ENCODE results near the gene DUSP5. TPM values are rescaled to one million over a fixed set of nuclear protein-coding genes. Genes with fewer than 3 reads are reported as not detected.

DUSP5 gene
- total RNA-seq, 4 donors from 2014 or later = 4.8 to 10.8 (median 8.1) TPM

DNA sequence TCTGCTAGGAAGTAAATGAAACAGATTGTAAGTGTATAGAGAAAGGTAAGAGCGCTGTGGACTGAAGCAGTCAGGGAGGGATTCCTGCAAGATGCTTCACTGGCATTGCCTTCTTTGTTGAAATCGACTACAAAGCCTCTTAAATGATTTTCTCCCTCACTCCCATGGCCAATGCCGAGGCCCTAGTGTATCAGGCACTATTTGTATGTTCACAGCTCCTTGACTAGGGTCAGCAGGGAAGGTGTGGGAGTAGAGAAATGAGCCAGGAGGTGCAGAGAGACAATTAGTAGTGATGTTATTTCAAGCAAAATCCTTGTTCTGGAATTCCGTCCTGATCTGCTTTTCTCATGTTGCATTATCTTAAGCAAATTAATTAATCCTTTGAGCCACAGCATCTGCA lies 22.9 kb upstream of the DUSP5 start:
- TF ChIP-seq, protein P1, sequence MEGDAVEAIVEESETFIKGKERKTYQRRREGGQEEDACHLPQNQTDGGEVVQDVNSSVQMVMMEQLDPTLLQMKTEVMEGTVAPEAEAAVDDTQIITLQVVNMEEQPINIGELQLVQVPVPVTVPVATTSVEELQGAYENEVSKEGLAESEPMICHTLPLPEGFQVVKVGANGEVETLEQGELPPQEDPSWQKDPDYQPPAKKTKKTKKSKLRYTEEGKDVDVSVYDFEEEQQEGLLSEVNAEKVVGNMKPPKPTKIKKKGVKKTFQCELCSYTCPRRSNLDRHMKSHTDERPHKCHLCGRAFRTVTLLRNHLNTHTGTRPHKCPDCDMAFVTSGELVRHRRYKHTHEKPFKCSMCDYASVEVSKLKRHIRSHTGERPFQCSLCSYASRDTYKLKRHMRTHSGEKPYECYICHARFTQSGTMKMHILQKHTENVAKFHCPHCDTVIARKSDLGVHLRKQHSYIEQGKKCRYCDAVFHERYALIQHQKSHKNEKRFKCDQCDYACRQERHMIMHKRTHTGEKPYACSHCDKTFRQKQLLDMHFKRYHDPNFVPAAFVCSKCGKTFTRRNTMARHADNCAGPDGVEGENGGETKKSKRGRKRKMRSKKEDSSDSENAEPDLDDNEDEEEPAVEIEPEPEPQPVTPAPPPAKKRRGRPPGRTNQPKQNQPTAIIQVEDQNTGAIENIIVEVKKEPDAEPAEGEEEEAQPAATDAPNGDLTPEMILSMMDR (IDR thresholded peaks at IDR 0.05; ENCODE audit: low read depth) = no peak

DNA sequence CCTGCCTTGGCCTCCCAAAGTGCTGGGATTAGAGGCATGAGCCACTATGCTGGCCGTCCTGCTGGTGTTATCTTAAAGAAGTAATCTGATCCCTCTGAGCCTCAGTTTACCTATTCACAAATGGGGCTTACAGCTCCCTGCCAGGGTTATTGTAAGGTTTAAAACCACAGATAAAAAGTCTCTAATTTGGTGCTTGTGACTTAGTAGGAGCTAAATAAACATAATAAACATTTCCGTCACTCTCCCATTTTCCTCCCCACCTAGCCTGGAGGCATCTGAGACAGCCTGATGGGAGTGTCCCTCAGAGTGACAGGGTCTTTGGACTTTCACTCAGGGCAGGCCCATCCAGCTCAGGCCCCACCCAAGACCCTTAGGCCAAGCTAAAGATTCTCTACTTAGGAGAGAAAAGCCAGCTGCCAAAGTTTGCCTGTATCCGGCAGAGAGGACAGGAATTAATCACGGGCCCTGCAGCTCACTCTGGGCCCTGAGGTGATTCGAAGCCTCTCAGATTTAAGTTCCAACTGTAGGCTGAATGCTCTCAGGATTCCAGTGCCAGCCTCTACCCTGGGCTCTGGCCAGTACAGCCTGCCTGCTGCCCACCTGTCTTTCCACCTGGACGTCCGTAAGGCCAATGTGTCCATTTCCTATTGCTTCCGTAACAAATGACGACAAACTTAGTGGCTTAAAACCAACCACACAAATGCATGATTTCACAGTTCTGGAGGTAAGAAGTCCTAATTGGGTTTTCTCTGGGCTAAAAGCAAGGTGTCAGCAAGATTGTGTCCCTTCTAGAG lies 21.8 kb upstream of the DUSP5 start:
- TF ChIP-seq, protein P1 (IDR thresholded peaks at IDR 0.05; ENCODE audit: low read depth) = no peak

DNA sequence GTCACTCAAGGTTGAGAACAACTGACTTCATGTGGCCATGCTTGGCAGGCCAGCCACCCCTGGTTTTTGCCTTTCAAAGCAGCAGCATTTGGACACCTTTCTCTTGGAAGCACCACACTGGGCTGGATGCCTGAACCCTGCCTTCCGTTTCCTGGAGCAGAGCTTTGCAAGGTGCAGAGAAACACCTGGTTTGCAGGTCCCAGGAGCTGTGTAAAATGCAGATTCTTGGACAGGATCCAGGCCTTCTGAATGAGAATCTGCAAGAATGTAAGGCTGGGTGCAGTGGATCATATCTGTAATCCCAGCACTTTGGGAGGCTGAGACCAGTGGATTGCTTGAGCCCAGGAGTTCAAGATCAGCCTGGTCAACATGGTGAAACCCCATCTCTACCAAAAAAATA lies 18.0 kb upstream of the DUSP5 start:
- TF ChIP-seq, protein P1 (IDR thresholded peaks at IDR 0.05; ENCODE audit: low read depth) = no peak

DNA sequence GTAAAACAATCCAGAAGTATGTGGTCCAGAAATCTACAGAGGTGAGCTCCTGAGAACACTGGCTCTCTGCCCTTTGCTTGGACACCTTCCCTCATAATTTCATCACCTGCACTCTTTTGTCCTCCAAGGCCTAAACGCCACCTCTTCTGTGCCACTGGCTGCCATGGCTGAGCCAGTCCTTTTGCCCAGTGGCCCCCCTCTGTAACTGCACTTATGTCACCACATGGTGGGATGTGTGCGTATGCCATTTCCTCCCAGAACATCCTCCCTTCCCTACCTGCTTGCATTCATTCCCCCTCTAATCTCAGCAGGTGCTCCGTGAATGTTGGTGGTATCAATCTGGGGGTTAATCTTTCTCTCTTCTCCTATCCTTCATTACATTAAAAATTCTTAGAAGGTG lies 17.3 kb upstream of the DUSP5 start:
- TF ChIP-seq, protein P1 (IDR thresholded peaks at IDR 0.05; ENCODE audit: low read depth) = no peak

DNA sequence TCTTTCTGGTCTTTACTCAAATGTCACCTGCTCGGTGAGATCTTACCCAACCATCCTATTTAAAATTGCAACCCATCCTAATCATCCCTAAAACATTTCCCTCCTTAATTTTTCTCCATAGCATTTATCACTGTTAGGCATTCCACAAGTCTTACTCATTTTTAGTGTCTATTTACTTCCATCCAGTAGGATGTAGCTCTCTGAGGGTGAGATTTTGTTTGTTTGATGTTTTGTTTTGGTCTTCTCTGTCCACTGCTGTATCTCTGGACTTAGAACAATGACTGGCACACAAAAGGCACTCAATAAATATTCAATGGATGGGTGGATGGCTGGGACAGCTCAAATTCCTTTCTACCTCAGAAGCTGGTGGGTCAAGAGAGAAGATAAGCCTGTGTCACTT lies 15.8 kb upstream of the DUSP5 start:
- TF ChIP-seq, protein P1 (IDR thresholded peaks at IDR 0.05; ENCODE audit: low read depth) = no peak

DNA sequence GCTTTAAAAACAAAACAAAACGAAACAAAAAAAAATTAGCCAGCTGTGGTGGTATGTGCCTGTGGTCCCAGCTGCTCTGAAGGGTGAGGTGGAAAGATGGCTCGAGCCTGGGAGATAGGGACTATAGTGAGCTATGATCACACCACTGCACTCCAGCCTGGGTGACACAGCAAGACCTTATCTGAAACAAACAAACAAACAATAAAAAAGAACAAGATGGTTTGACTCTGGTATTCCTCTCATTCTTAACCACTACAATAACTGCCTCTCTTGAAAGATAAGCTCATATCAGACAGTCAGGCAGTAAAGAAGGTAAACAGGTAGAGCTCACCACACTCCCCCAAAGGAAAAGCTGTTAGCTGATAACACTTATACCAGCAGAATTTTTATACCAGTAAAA lies 14.1 kb upstream of the DUSP5 start:
- TF ChIP-seq, protein P1 (IDR thresholded peaks at IDR 0.05; ENCODE audit: low read depth) = no peak

DNA sequence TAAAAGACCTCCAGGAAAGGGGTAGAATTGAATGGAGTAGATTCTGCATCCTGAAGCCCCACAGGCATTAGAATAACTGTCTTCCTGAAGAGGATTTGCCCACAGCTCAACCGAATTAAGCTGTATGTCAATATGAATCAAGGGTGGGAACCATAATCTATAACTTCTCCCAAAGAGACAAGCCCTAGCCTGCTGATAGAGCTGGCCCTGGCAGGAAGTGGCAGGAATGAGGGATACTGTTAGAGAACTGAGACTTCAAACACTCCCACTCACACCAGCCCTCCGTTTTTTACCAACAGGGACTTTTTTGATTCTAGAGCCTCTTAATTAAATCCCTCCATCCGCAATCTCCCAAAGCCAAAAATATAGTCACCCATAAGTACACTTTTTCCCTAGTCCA lies 12.2 kb upstream of the DUSP5 start:
- TF ChIP-seq, protein P1 (IDR thresholded peaks at IDR 0.05; ENCODE audit: low read depth) = no peak

All from subcutaneous adipose tissue (tissue), 4 donors.